Mesendoderm (in vitro differentiated cells): ENCODE data around the gene LIN54.

Experiments used
- DNase-seq: peaks from one replicate; pipeline ENCODE4 v3.0.0; 2013
- H2AK5ac ChIP-seq: 2 replicates; pipeline ENCODE4 v1.6.1; 2013; ENCODE audit warnings: low read length, inconsistent platforms
- H2BK120ac ChIP-seq: 2 replicates; pipeline ENCODE4 v1.6.1; 2013; ENCODE audit warnings: low read depth, mild to moderate bottlenecking, low read length, moderate library complexity, mixed read lengths
- H2BK15ac ChIP-seq: replicated peaks from 2 replicates; pipeline ENCODE4 v1.6.1; 2013; ENCODE audit warnings: low read depth, mild to moderate bottlenecking, moderate library complexity
- H2BK5ac ChIP-seq: 2 replicates; pipeline ENCODE4 v1.6.1; 2013; ENCODE audit warnings: low read length, inconsistent platforms
- H3K18ac ChIP-seq: 2 replicates; pipeline ENCODE4 v1.6.1; 2013; ENCODE audit warnings: mild to moderate bottlenecking, low read length, mixed read lengths
- H3K23ac ChIP-seq: one replicate; pipeline ENCODE4 v1.6.1; 2013; ENCODE audit warnings: low read length
- H3K27ac ChIP-seq: 2 replicates; pipeline ENCODE4 v1.5.1; 2013; ENCODE audit warnings: low read depth, mild to moderate bottlenecking, inconsistent platforms, low read length, moderate library complexity
- H3K27me3 ChIP-seq: 2 replicates; pipeline ENCODE4 v1.6.1; 2013; ENCODE audit warnings: low read length, control low read depth, mild to moderate bottlenecking, inconsistent platforms; ENCODE audit not compliant: insufficient read depth, poor library complexity
- H3K36me3 ChIP-seq: 2 replicates; pipeline ENCODE4 v1.6.1; 2013; ENCODE audit warnings: low read length, inconsistent platforms; ENCODE audit not compliant: control insufficient read depth, insufficient read depth
- H3K4ac ChIP-seq: one replicate; pipeline ENCODE4 v1.6.1; 2013; ENCODE audit warnings: low read depth, mild to moderate bottlenecking, low read length, moderate library complexity
- H3K4me1 ChIP-seq: 2 replicates; pipeline ENCODE4 v1.6.1; 2013; ENCODE audit warnings: low read depth, low read length, inconsistent platforms; ENCODE audit not compliant: control insufficient read depth
- H3K4me2 ChIP-seq: 2 replicates; pipeline ENCODE4 v1.6.1; 2013; ENCODE audit warnings: low read length
- H3K4me3 ChIP-seq: 2 replicates; pipeline ENCODE4 v1.5.1; 2013; ENCODE audit warnings: mild to moderate bottlenecking, low read length
- H3K56ac ChIP-seq: one replicate; pipeline ENCODE4 v1.6.1; 2013; ENCODE audit warnings: low read length
- H3K79me1 ChIP-seq: 2 replicates; pipeline ENCODE4 v1.6.1; 2013; ENCODE audit warnings: low read length, inconsistent platforms
- H3K79me2 ChIP-seq: 2 replicates; pipeline ENCODE4 v1.6.1; 2013; ENCODE audit warnings: mild to moderate bottlenecking, low read length; ENCODE audit not compliant: control insufficient read depth, insufficient read depth
- H3K9ac ChIP-seq: 2 replicates; pipeline ENCODE4 v1.6.1; 2013; ENCODE audit warnings: low read length, inconsistent platforms
- H4K5ac ChIP-seq: one replicate; pipeline ENCODE4 v1.6.1; 2013; ENCODE audit warnings: low read length
- H4K8ac ChIP-seq: one replicate; pipeline ENCODE4 v1.6.1; 2013; ENCODE audit warnings: low read depth, mild to moderate bottlenecking, control low read depth, low read length, moderate library complexity
- WGBS: extraction: QIAGEN DNeasy Blood & Tissue Kit; methylation state at CpG from one replicate; pipeline ENCODE4 v1.1.7; 2013; ENCODE audit warnings: low lambda C conversion rate, missing lambda C conversion rate; ENCODE audit not compliant: insufficient coverage; ENCODE audit errors: extremely low coverage; 5-methylcytosine and 5-hydroxymethylcytosine counted together

The LIN54 gene

DNA sequence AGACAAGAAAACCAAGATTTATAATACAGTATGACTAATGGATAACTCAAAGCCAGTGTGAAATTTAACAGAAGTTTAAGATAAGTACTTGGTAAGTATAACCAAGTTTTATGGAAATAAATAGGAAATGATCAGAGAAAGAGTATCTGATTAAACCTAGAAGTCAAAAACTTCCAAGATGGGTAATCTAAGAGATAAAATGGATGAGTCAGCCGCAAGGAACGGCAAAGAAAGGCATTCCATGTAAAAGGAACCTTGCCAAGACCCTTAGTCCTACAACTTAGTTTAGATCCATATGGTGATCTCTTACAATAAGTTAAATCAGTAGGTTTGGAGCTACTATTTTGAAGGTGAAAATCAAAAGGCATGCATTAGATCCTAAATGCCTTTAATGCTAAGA, 34.8 kb downstream of the LIN54 start:
- no peak overlapping the region for H3K23ac ChIP-seq
- H2BK5ac ChIP-seq, result no peak overlapping the region
- no CpG with 5 or more reads among the region's 2 CpGs for WGBS
- H2AK5ac ChIP-seq, result no peak overlapping the region
- no peak overlapping the region for H4K8ac ChIP-seq
- H3K27ac ChIP-seq, result no peak overlapping the region
- H3K18ac ChIP-seq, result no peak overlapping the region
- H3K4me2 ChIP-seq, result no peak overlapping the region
- H3K4ac ChIP-seq, result no peak overlapping the region
- no peaks in the 10 kb centered on the region for H3K4me1 ChIP-seq
- no peaks in the 10 kb centered on the region for H3K79me1 ChIP-seq
- H2BK15ac ChIP-seq, result no peak overlapping the region
- H3K9ac ChIP-seq, result no peak overlapping the region
- no peaks in the 10 kb centered on the region for H3K79me2 ChIP-seq
- H3K4me3 ChIP-seq, result no peak overlapping the region
- no peaks in the 10 kb centered on the region for H3K27me3 ChIP-seq
- H3K36me3 ChIP-seq, result no peaks in the 10 kb centered on the region
- no peak for DNase-seq
- H2BK120ac ChIP-seq, result no peak overlapping the region
- no peak overlapping the region for H4K5ac ChIP-seq
- no peak overlapping the region for H3K56ac ChIP-seq

DNA sequence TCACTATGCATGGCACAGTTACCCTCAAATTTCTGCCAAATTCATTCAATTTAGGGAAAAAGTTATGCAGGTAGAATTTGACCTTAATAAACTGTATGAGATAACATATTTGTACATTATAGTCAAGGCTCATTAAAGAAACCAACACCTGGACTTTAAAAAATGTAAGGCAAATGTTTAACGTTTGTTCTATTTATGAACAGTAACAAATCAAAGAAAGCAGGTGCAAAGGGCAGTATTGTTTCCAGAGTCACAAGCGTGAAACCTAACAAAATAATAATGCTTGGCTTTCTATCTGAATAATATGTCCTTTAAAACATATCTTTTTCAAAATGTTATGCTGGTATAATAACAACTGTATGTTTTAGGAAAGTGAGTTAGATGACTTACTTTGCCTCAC, 41.2 kb downstream of the LIN54 start:
- no peak overlapping the region for H3K4me2 ChIP-seq
- no peak overlapping the region for H3K4me3 ChIP-seq
- H3K79me1 ChIP-seq, result no peaks in the 10 kb centered on the region
- H3K27me3 ChIP-seq, result no peaks in the 10 kb centered on the region
- no peak overlapping the region for H3K18ac ChIP-seq
- H2AK5ac ChIP-seq, result no peak overlapping the region
- H3K4ac ChIP-seq, result no peak overlapping the region
- no CpG with 5 or more reads among the region's 2 CpGs for WGBS
- H3K9ac ChIP-seq, result no peak overlapping the region
- H3K36me3 ChIP-seq, result peaks cover 2% of the 10 kb centered on the region
- H2BK15ac ChIP-seq, result no peak overlapping the region
- no peak for DNase-seq
- no peaks in the 10 kb centered on the region for H3K4me1 ChIP-seq
- no peak overlapping the region for H4K5ac ChIP-seq
- H2BK5ac ChIP-seq, result no peak overlapping the region
- no peak overlapping the region for H3K56ac ChIP-seq
- H3K27ac ChIP-seq, result no peak overlapping the region
- no peak overlapping the region for H3K23ac ChIP-seq
- no peak overlapping the region for H4K8ac ChIP-seq
- H2BK120ac ChIP-seq, result no peak overlapping the region
- H3K79me2 ChIP-seq, result no peaks in the 10 kb centered on the region

DNA sequence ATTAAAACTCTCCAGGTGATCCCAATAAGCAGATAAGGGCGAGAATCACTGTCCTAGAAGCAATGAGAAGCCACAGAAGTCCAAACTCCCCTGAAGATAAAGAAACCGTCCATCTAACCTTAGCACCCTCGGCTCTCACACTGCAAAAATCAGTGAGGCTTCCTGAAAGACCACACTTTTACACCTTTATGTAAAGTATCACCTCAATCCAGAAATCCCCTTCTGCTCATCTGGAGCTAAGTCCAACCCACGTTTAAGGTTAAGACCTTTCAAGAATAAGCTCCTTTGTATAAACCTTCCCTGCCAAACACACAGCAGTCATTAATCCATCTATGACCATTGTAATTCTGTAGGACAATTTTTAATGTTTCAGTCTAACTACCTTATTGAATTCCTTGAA, 41.7 kb downstream of the LIN54 start:
- no peak for DNase-seq
- Histone ChIP-seq H3K79me2 (no peaks in the 10 kb centered on the region), H3K79me1 (no peaks in the 10 kb centered on the region), H2BK120ac (no peak overlapping the region), H2BK5ac (no peak overlapping the region), H2BK15ac (no peak overlapping the region), H3K4me2 (no peak overlapping the region), H3K56ac (no peak overlapping the region), H3K4ac (no peak overlapping the region), H4K8ac (no peak overlapping the region), H3K4me3 (no peak overlapping the region), H3K23ac (no peak overlapping the region), H3K4me1 (no peaks in the 10 kb centered on the region), H3K36me3 (peaks cover 2% of the 10 kb centered on the region), H3K27ac (no peak overlapping the region), H3K9ac (no peak overlapping the region), H3K18ac (no peak overlapping the region), H3K27me3 (no peaks in the 10 kb centered on the region), H4K5ac (no peak overlapping the region), H2AK5ac (no peak overlapping the region)
- WGBS, result no CpG with 5 or more reads among the region's 4 CpGs

DNA sequence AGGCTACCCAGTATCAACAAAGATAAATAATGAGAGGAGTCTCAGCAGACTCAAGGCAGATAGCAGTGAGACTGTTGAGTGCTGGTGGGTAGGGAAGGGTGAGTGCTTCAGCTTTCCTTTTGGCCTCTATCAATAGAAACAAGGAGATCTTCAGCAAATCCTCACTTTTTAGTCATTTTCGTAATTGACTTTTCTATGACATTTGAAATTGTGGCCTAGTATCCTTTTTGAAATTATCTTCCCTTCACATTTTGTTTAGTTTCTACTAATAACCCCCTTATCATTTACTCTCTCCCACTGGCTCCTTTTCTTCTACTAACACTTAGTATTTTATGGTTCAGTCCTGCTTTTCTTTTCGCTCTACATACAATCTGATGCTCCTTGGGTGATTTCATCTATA, 44.9 kb downstream of the LIN54 start:
- Histone ChIP-seq H3K27ac (no peak overlapping the region), H2BK5ac (no peak overlapping the region), H3K79me2 (no peaks in the 10 kb centered on the region), H3K4ac (no peak overlapping the region), H3K56ac (no peak overlapping the region), H3K27me3 (no peaks in the 10 kb centered on the region), H3K9ac (no peak overlapping the region), H2BK15ac (no peak overlapping the region), H3K18ac (no peak overlapping the region), H4K5ac (no peak overlapping the region), H4K8ac (no peak overlapping the region), H3K36me3 (peaks cover 2% of the 10 kb centered on the region), H3K4me3 (no peak overlapping the region), H2BK120ac (no peak overlapping the region), H3K4me1 (no peaks in the 10 kb centered on the region), H3K4me2 (no peak overlapping the region), H3K23ac (no peak overlapping the region), H2AK5ac (no peak overlapping the region), H3K79me1 (no peaks in the 10 kb centered on the region)
- no CpG with 5 or more reads among the region's 2 CpGs for WGBS
- DNase-seq, result no peak

DNA sequence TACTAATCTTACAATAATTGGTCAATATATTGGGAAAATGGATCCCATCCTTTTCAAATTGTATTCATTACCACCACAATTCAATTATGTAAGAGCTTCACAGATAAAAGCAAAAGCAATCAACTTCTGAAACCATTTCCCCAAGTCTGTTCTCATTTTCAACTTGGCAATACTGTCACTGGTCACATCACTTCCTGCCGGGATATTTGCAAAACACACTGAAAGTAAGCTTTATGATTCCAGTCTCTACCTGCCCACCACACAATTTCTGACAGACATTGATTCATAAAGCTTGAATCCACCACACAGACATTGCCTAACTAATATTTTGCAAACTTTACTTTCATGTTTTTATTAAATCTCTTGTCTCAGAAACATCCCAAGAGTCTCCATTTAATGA, 53.6 kb downstream of the LIN54 start:
- no peak for DNase-seq
- H3K79me2 ChIP-seq, result no peaks in the 10 kb centered on the region
- H2BK5ac ChIP-seq, result no peak overlapping the region
- no peak overlapping the region for H2BK120ac ChIP-seq
- H4K8ac ChIP-seq, result no peak overlapping the region
- H3K4me2 ChIP-seq, result no peak overlapping the region
- H3K56ac ChIP-seq, result no peak overlapping the region
- no peak overlapping the region for H3K18ac ChIP-seq
- no peak overlapping the region for H3K23ac ChIP-seq
- no peaks in the 10 kb centered on the region for H3K27me3 ChIP-seq
- no peaks in the 10 kb centered on the region for H3K4me1 ChIP-seq
- no peak overlapping the region for H3K27ac ChIP-seq
- H4K5ac ChIP-seq, result no peak overlapping the region
- H3K4me3 ChIP-seq, result no peak overlapping the region
- no peak overlapping the region for H2BK15ac ChIP-seq
- no peaks in the 10 kb centered on the region for H3K79me1 ChIP-seq
- WGBS, result no CpG with 5 or more reads among the region's 1 CpG
- no peak overlapping the region for H3K9ac ChIP-seq
- no peak overlapping the region for H2AK5ac ChIP-seq
- H3K36me3 ChIP-seq, result no peaks in the 10 kb centered on the region
- no peak overlapping the region for H3K4ac ChIP-seq

DNA sequence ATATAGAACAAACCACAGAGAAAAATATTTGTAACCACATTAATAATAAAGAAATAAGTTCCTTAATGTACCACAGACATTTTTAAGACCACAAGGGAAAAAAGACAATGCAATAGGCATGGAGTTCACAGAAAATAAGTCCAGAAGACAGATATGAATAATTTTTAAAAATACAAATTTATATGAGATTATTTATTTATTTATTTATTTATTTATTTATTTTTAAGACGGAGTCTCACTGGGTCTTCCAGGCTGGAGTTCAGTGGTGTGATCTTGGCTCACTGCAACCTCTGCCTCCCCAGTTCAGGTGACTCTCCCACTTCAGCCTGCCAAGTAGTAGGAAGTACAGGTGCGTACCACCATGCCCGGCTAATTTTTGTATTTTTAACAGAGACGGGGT, 56.4 kb downstream of the LIN54 start:
- H2BK15ac ChIP-seq, result no peak overlapping the region
- no peaks in the 10 kb centered on the region for H3K79me1 ChIP-seq
- H3K18ac ChIP-seq, result no peak overlapping the region
- no peaks in the 10 kb centered on the region for H3K79me2 ChIP-seq
- no peak overlapping the region for H4K8ac ChIP-seq
- no peak overlapping the region for H3K23ac ChIP-seq
- DNase-seq, result no peak
- no peak overlapping the region for H2BK5ac ChIP-seq
- no peak overlapping the region for H3K9ac ChIP-seq
- no peak overlapping the region for H3K4me3 ChIP-seq
- H3K4me1 ChIP-seq, result no peaks in the 10 kb centered on the region
- no peak overlapping the region for H2AK5ac ChIP-seq
- H3K56ac ChIP-seq, result no peak overlapping the region
- H3K4ac ChIP-seq, result no peak overlapping the region
- H3K4me2 ChIP-seq, result no peak overlapping the region
- no peaks in the 10 kb centered on the region for H3K27me3 ChIP-seq
- H4K5ac ChIP-seq, result no peak overlapping the region
- no peak overlapping the region for H3K27ac ChIP-seq
- no peaks in the 10 kb centered on the region for H3K36me3 ChIP-seq
- no CpG with 5 or more reads among the region's 4 CpGs for WGBS
- H2BK120ac ChIP-seq, result no peak overlapping the region
